Calu3 (cell line): ENCODE data around the gene FCN1. TPM values are rescaled to one million over a fixed set of nuclear protein-coding genes. Genes with fewer than 3 reads are reported as not detected.

Experiments used
- BruUV-seq: library from RNA; stranded (reverse); fragments of 400-500 nt; replicated peaks from 2 replicates; lab custom pipeline; 2021; lab: Mats Ljungman, UMichigan
- CTCF ChIA-PET: fragments of 300-600 bp; sonication (Branson Sonifier 250); formaldehyde crosslinking; loops from one replicate; lab custom pipeline; 2022; ENCODE audit warnings: antibody characterized with exemption; lab: Charles Lee
- DNase-seq: peaks from one replicate; pipeline ENCODE4 v3.0.0; 2022
- H3K27ac Mint-ChIP-seq: one replicate; pipeline ENCODE4 v1.8.0; 2022; ENCODE audit warnings: mixed read lengths; ENCODE audit not compliant: unreplicated experiment
- H3K27me3 Mint-ChIP-seq: one replicate; pipeline ENCODE4 v1.8.0; 2022; ENCODE audit warnings: mixed read lengths; ENCODE audit not compliant: unreplicated experiment
- H3K36me3 Mint-ChIP-seq: one replicate; pipeline ENCODE4 v1.8.0; 2022; ENCODE audit warnings: mild to moderate bottlenecking, moderate library complexity, mixed read lengths; ENCODE audit not compliant: insufficient read depth, unreplicated experiment
- H3K4me1 Mint-ChIP-seq: one replicate; pipeline ENCODE4 v1.8.0; 2022; ENCODE audit warnings: mild to moderate bottlenecking, low read depth, mixed read lengths; ENCODE audit not compliant: unreplicated experiment
- H3K4me3 Mint-ChIP-seq: one replicate; pipeline ENCODE4 v1.8.0; 2022; ENCODE audit warnings: mild to moderate bottlenecking, low read depth, moderate library complexity, mixed read lengths; ENCODE audit not compliant: unreplicated experiment
- H3K9me3 Mint-ChIP-seq: one replicate; pipeline ENCODE4 v1.8.0; 2022; ENCODE audit warnings: low read depth, mixed read lengths; ENCODE audit not compliant: unreplicated experiment
- CTCF ChIP-seq: fragments of 200-600 bp; IDR thresholded peaks from one replicate; pipeline ENCODE4 v1.8.0; 2022; ENCODE audit warnings: antibody characterized with exemption; ENCODE audit not compliant: unreplicated experiment
- intact Hi-C: fragments of 100-400 bp; cut with micrococcal nuclease; formaldehyde crosslinking; loops from one replicate; pipeline ENCODE4 v1.10.0; 2022; ENCODE audit not compliant: unreplicated experiment
- total RNA-seq: library from RNA; stranded (reverse); gene quantifications from 2 replicates; pipeline ENCODE4 v1.2.3, GENCODE V29; 2022

Gene FCN1
- total RNA-seq, 1 experiment from 2014 or later = not detected

- BruUV-seq = no TSS peak
- Mint-ChIP-seq H3K9me3 (peaks cover 9% of the 10 kb centered on the region), H3K4me1 (no peaks in the 10 kb centered on the region), H3K4me3 (no peak overlapping the region), H3K36me3 (no peaks in the 10 kb centered on the region), H3K27ac (no peak overlapping the region), H3K27me3 (peaks cover 19% of the 10 kb centered on the region)
- no peak for TF ChIP-seq CTCF
- no peak for DNase-seq
- intact Hi-C loops = no loop called here
- CTCF ChIA-PET = no interaction called here
These were observed 22.6 kb downstream of the FCN1 start for GRCh38 chr9:134895097-134895496.

- H3K27ac Mint-ChIP-seq = no peak overlapping the region
- no TSS peak for BruUV-seq
- CTCF ChIA-PET = no interaction called here
- peaks cover 9% of the 10 kb centered on the region for H3K9me3 Mint-ChIP-seq
- H3K4me1 Mint-ChIP-seq = no peaks in the 10 kb centered on the region
- intact Hi-C loops = no loop called here
- H3K27me3 Mint-ChIP-seq = peaks cover 19% of the 10 kb centered on the region
- no peak for TF ChIP-seq CTCF
- no peaks in the 10 kb centered on the region for H3K36me3 Mint-ChIP-seq
- no peak overlapping the region for H3K4me3 Mint-ChIP-seq
- no peak for DNase-seq
These were observed 23.4 kb downstream of the FCN1 start for GRCh38 chr9:134894136-134894860.

GRCh38 chr9:134892820-134893420 is 24.8 kb downstream of the FCN1 start:
- no TSS peak for BruUV-seq

GRCh38 chr9:134892221-134892620 is 25.5 kb downstream of the FCN1 start:
- DNase-seq = no peak
- Mint-ChIP-seq H3K9me3 (peaks cover 5% of the 10 kb centered on the region), H3K4me1 (no peaks in the 10 kb centered on the region), H3K27ac (no peak overlapping the region), H3K4me3 (no peak overlapping the region), H3K36me3 (no peaks in the 10 kb centered on the region), H3K27me3 (peaks cover 19% of the 10 kb centered on the region)
- BruUV-seq = no TSS peak
- TF ChIP-seq CTCF = no peak
- intact Hi-C loops = no loop called here
- CTCF ChIA-PET = no interaction called here

More at GRCh38 chr9:134892820-134893420, 24.8 kb downstream of the FCN1 start:
- Mint-ChIP-seq H3K27me3 (peaks cover 19% of the 10 kb centered on the region), H3K4me3 (no peak overlapping the region), H3K9me3 (peaks cover 5% of the 10 kb centered on the region), H3K4me1 (no peaks in the 10 kb centered on the region), H3K36me3 (no peaks in the 10 kb centered on the region), H3K27ac (no peak overlapping the region)
- TF ChIP-seq CTCF = no peak
- no peak for DNase-seq
- intact Hi-C loops = no loop called here
- CTCF ChIA-PET = no interaction called here
